ENCODE measurements around the gene RASGRP3.
"Not testable (repeated sequence)": the region's sequence is repeated elsewhere in the genome, so short reads cannot be mapped to it uniquely, and the experiment has no call there.

Gene RASGRP3

DNA sequence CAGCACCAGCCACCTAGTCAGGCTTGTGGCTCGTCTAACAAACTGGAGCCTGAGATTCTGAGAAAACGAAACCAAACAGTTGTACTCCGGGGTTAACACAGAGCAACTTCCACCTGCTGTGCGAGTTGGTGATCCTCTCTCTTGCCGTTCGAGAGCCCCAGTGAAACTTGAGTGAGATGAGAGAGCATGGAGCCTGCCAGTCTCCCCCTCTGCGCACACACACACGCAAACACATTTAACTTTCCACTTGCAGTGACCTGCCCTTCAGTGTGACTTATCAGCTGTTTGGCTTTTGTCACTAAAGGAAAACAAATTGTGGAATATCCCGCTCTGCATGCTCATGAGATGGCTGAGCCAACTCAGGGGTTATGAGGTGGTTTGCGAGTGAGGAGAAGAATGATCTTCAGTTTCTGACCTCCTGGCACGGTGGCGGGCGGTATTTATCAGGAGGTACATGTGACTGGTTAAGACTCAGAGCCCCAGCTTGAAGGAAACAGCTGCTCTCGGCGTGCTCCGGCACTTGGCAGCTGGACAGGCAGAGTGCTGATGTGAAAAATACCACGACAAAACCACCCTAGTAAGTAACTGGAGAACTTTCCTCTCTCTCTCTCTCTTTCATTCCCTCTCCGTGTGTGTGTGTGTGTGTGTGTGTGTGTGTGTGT lies at the start of gene RASGRP3:
Gene RASGRP3 (plus strand): TSS at position 519 of the 662 bp plus-strand sequence. CDS start 38,488 bp downstream, outside the sequence.
- no peak for DNase-seq (ENCODE audit: low read depth)

DNA sequence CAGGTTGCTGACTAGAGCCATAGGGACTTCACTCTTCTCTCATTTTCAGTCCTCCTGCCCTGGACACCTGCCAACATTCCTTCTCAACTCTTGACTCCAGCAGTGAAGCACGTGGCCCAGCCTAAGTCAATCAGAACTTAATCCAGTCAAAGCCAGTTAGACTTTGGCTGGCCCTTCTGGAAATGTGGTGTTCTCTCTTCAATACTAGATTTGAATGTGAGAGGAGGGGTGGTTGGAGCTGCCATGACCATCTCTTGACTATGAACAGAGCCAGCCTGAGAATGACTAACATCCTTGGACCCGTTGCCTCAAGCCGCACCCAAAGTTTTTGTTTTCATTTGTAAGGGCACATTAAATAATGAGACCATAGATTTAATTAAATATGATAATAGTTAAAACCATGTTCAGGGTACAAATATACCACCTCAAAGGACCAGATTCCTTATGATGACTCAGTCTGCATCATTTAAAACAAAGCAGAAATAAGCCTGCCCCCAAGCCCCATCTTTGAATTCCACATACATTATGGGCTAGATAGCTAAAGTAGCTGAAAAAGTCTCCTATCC lies 49.7 kb upstream of the RASGRP3 start:
- no peak for DNase-seq (ENCODE audit: low read depth)

DNA sequence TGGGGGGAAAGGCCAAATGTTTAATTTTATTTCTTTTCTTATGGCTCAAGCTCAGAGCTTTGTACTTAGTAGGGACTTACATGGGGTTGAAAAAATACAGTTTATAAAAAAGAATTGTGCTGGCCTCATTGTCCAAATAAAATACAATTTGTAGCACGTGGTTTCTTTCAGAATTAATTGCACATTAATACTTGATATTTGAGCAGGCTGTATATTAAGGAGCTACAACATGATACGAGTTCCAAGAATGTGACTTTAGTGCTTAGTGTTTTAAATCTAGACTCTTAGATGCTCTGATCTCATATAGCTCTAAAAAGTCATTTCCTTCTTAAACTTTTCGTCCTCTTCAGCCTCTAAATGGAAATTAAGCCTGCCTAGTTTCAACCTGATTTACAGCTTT lies 46.4 kb upstream of the RASGRP3 start:
- DNase-seq (ENCODE audit: low read depth): no peak

DNA sequence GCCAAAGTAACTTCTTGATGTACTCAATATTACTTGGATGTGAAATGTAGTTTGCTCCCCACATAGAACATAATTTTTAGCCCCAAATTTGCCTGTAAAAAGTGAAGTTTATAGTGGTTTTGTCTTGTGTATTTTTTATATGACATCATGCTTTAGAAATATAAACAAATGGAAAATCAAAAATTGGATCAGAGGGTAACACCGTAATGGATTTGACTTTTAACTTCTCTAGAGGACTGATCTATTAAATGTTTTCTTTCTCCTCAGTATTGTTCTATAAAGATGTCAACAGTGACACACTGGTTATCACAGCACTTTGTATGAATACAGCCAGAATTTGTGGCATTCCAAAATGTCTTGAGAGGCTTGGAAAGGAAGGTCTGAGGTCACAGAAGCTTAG lies 45.6 kb upstream of the RASGRP3 start:
- DNase-seq (ENCODE audit: low read depth): no peak

DNA sequence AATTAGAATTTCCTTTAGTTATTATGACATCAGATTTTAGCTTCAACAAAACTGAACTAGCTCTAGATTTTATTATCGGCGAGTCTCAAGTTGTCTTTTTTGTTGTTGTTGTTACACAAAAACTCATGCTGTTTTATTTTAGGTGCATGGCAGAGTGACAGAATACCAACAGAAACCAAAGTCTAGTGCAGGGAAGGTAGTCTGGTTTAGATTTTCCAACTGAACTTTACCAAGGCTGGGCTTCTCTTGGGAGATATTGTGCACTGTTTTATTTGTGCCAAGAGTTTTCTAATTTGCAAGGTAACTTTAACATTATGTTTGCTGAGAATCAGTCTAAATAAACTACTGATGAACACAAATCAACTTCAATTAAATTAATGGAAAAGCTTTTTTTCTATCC lies 43.6 kb upstream of the RASGRP3 start:
- no peak for DNase-seq (ENCODE audit: low read depth)

DNA sequence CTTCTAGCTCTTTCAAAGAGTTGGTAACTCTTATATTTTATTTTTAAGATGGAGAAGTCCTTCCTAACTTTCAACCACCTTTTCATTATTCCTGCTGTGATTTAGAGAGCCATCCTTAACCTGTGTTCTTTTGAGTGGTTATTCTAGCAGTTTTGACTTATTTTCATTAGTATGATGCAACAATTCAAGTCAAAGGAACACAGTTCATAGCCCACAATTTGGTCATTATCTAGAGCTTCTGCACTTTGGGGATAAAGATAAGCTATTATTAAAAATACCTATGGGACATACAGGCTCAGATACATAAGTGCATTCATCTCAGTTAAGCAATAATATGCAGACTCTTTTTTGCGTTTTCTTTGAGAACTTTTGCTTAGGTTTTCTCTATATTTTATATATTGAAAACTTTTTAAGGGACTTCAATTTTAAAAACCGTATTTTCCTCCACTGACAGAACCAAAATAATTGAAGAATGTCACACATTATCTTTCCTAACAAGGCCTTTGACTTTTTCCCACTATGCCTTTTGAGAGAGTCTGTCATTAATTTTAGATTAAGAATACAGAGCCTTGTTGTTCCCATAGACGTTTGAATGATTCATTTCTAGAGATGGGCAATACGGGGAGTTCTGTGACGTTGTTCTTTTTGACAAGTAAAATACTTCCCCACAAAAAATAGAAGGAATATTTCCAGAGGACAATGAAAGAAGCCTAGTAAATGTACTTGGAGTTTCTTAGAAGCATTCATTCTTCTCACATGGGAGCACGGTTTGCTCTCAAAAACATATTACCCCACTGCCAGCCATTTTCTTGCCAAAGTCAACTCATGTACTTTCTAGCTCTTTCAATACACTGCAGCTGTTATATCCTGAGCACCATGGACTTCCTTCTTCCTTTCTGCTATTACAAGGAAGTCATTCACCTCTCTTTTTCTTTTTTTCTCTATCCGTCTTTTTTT lies 42.9 kb upstream of the RASGRP3 start:
- no peak for DNase-seq (ENCODE audit: low read depth)

DNA sequence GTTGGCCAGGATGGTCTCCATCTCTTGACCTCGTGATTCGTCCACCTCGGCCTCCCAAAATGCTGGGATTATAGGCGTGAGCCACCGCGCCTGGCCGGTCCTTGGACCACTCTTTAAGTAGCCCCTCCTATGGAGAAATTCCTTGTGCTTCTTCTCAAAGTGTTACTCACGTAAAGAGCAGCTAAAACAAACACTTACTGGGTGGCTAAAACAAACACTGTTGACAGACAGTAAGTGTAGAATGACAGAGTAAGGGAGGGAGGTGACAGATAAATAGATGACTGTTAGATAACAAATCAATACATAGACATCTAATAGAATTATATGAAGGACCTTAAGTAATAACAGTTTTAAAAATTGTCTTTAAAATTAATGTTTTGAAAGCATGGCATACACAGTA lies 40.9 kb upstream of the RASGRP3 start:
- DNase-seq (ENCODE audit: low read depth): no peak

- DNase-seq (ENCODE audit: low read depth): no peak
These were observed 40.4 kb upstream of the RASGRP3 start for GRCh38 chr2:33436083-33436482.

GRCh38 chr2:33437297-33437696 lies 39.2 kb upstream of the RASGRP3 start:
- peak; percentile 49 for DNase-seq (ENCODE audit: low read depth)

DNA sequence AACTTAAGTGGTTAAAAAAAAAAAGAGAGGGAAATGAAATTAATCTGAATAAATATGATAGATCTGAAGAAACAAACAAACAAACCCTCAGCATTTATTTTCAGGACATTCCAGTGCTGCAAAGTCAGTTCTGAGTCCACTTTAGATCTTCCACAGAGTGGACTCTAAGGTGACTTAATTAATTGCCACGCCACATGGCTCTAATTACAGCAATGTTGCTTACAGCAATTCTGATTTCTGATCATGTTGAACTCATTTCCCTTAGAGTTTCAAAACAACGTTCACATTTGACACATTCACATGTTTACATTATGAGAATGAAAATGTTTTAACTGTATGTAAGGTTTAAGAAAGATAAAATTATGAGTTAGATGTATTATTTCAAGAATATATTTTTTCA lies 38.6 kb upstream of the RASGRP3 start:
- DNase-seq (ENCODE audit: low read depth): no peak

DNA sequence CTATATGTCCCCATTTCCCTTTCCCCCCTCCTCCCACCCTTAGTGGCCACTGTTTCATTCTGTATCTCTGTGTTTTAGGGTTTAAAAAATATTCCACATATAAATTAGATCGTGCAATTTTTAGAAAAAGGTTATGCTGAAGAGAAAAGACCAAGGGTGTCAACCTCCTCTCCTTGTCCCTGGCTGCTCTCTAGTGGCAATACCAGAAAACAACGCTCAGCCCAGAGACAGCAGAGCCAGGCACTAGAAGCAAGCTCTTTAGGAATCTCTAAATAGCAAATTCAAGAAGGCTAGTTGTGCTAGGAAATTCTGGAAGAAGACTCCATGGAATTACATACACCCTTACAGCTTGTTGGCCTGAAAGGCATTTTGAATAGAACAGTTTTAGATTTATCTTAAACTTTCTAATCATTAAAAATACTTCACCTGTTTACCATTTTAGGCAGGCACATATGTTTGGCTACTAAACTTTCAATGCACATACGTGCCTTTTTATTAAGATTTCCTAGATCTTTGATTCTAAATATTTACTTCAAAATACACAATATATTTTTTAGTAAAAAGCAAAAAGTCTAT lies 35.1 kb upstream of the RASGRP3 start:
- no peak for DNase-seq (ENCODE audit: low read depth)

- not testable (repeated sequence) for DNase-seq (ENCODE audit: low read depth)
These were observed 34.4 kb upstream of the RASGRP3 start for GRCh38 chr2:33442052-33442451.

GRCh38 chr2:33442528-33443079 lies 33.8 kb upstream of the RASGRP3 start:
- DNase-seq (ENCODE audit: low read depth): no peak

- DNase-seq (ENCODE audit: low read depth): no peak
These were observed 33.1 kb upstream of the RASGRP3 start for GRCh38 chr2:33443274-33443829.

- no peak for DNase-seq (ENCODE audit: low read depth)
These were observed 31.5 kb upstream of the RASGRP3 start for GRCh38 chr2:33444967-33445366.

GRCh38 chr2:33448220-33448899 lies 28.1 kb upstream of the RASGRP3 start:
- no peak for DNase-seq (ENCODE audit: low read depth)

DNA sequence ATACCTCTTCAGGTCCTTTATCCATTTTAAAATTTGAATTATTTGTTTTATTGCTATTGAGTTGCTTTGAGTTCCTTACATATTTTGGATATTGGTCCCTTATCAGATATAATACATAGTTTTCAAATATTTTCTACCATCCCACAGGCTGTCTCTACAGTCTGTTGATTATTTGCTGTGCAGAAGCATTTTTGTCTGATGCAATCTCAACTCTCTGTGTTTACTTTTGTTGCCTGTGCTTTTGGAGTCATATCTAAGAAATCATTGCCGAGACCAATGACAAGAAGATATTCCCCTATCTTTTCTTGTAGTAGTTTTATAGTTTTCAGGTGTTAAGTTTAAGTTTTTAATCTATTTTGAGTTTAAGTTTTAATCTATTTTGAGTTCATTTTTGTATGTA lies 25.2 kb upstream of the RASGRP3 start:
- no peak for DNase-seq (ENCODE audit: low read depth)

DNA sequence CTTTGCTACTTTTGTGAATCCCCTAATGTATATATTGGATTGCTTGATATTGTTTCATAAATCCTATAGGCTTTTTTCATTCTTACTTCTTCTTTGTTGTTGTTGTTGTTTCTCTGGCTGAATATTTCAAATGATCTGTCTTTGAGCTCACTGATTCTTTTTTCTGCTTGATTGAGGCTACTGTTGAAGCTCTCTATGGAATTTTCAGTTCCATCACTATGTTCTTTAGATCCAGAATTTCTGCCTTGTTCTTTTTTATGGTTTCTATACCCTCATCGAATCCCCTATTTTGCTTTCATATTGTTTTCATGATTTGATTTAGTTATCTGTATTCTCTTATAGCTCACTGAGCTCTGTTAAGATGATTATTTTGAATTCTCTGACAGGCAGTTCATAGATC lies 24.6 kb upstream of the RASGRP3 start:
- no peak for DNase-seq (ENCODE audit: low read depth)

DNA sequence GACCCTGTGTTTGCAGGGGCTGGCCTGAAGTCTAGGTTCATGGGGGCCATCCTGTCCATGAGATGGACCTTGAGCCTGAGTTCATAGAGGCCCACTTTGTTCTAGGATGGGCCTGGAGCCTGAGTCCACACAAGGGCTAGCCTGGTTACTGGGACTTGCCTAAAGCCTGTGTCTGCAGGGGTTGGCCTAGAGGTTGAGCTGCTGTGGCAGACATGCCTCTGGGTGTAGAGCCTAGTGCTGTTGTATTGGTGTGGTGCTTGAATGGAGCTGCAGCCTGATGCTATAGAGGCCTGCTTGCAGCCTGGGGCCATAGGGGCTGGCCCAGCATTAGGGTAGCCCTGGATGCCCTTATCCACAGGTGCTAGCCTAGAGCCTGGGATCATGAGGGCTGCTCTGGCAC lies 23.9 kb upstream of the RASGRP3 start:
- no peak for DNase-seq (ENCODE audit: low read depth)

- no peak for DNase-seq (ENCODE audit: low read depth)
These were observed 22.5 kb upstream of the RASGRP3 start for GRCh38 chr2:33453905-33454479.
